OCI-LY1 (cell line): ENCODE results near the gene SEMA5A.

Source experiments
- EZH2 ChIP-seq: fragments of 200-600 bp; sonication (generic), shearing (Covaris generic); IDR thresholded peaks from 2 replicates; pipeline ENCODE4 v1.8.0; 2017; ENCODE audit warnings: borderline replicate concordance, mixed run types, mild to moderate bottlenecking, antibody characterized with exemption, low read length, moderate library complexity, mixed read lengths
- TF ChIP-seq, protein P1 (sequence below): fragments of 200-600 bp; sonication (generic), shearing (Covaris generic); IDR thresholded peaks from 2 replicates; pipeline ENCODE4 v1.5.1; 2017; ENCODE audit warnings: mild to moderate bottlenecking, antibody characterized with exemption, low read length, moderate library complexity, mixed read lengths

DNA sequence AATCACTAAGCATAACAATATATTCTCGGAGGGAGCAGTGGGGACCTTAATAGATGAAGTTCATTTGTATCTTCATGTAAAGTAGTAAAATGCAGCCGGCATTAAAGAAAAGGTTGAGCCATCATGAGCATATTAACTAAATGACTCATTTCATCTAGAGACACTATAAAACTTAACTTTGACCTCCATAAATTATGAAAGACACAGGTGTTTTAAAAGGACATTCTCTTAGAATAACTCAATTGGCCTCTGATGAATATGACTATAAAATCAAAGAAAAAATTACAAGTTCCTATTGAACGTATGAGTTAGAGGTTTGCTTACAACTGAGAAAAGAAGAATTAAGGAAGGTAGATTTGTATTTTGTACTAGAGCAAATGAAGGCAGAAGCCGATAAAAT is 220.3 kb downstream of the SEMA5A start:
- TF ChIP-seq, protein P1, sequence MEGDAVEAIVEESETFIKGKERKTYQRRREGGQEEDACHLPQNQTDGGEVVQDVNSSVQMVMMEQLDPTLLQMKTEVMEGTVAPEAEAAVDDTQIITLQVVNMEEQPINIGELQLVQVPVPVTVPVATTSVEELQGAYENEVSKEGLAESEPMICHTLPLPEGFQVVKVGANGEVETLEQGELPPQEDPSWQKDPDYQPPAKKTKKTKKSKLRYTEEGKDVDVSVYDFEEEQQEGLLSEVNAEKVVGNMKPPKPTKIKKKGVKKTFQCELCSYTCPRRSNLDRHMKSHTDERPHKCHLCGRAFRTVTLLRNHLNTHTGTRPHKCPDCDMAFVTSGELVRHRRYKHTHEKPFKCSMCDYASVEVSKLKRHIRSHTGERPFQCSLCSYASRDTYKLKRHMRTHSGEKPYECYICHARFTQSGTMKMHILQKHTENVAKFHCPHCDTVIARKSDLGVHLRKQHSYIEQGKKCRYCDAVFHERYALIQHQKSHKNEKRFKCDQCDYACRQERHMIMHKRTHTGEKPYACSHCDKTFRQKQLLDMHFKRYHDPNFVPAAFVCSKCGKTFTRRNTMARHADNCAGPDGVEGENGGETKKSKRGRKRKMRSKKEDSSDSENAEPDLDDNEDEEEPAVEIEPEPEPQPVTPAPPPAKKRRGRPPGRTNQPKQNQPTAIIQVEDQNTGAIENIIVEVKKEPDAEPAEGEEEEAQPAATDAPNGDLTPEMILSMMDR: no peak
- no peak for TF ChIP-seq EZH2
